Cardiac muscle cell (in vitro differentiated cells and primary cell): ENCODE measurements around the gene RBP3. TPM values are rescaled to one million over a fixed set of nuclear protein-coding genes. Genes with fewer than 3 reads are reported as not detected.

Experiments
- DNase-seq, 2 donors: peaks; one replicate each; pipeline versions ENCODE4 v3.0.0 to v3.0.0-alpha.2; 2010 to 2017; ENCODE audit warnings: low read depth in 1 of 2, low spot score in 1 of 2
- H3K27ac ChIP-seq: fragments of 200-600 bp; sonication (generic); 2 replicates; pipeline ENCODE4 v1.5.1; 2016
- H3K27me3 ChIP-seq: fragments of 200-600 bp; sonication (generic); 2 replicates; pipeline ENCODE4 v1.6.0; 2016; ENCODE audit warnings: control low read depth
- H3K36me3 ChIP-seq: fragments of 200-600 bp; sonication (generic); 2 replicates; pipeline ENCODE4 v1.5.1; 2016; ENCODE audit warnings: control low read depth
- H3K4me1 ChIP-seq: fragments of 200-600 bp; sonication (generic); 2 replicates; pipeline ENCODE4 v1.8.1; 2017; ENCODE audit warnings: low read depth, mild to moderate bottlenecking, mixed run types
- H3K4me3 ChIP-seq: fragments of 200-600 bp; sonication (generic); 2 replicates; pipeline ENCODE4 v1.5.1; 2016; ENCODE audit warnings: mild to moderate bottlenecking
- H3K9me3 ChIP-seq: fragments of 200-600 bp; sonication (generic); 2 replicates; pipeline ENCODE4 v1.5.1; 2017; ENCODE audit warnings: low read depth, mild to moderate bottlenecking, control low read depth
- CTCF ChIP-seq: IDR thresholded peaks from 2 replicates; pipeline ENCODE4 v1.5.1; 2012; ENCODE audit warnings: low read depth, mild to moderate bottlenecking, low read length
- polyA plus RNA-seq: library from polyadenylated mRNA; unstranded; fragments of >200 nt; fragmentation: Nextera tagmentation; extraction: Ambion mirVana; gene quantifications from 2 replicates; pipeline ENCODE4 v1.2.1, GENCODE V29; 2016
- total RNA-seq: library from RNA; depleted of rRNA; stranded (reverse); fragments of >200 nt; gene quantifications from 2 replicates; pipeline ENCODE4 v1.2.3, GENCODE V29; 2016

Gene RBP3
- total and polyA plus RNA-seq, 2 experiments from 2014 or later, result not detected

GRCh38 chr10:47364366-47364765 is 16.2 kb downstream of the RBP3 start:
- no peaks in the 10 kb centered on the region for H3K27me3 ChIP-seq
- no peaks in the 10 kb centered on the region for H3K9me3 ChIP-seq
- H3K27ac ChIP-seq, result no peak overlapping the region
- H3K4me1 ChIP-seq, result peaks cover 4% of the 10 kb centered on the region
- H3K36me3 ChIP-seq, result no peaks in the 10 kb centered on the region
- no peak for TF ChIP-seq CTCF
- DNase-seq, result no peak
- H3K4me3 ChIP-seq, result no peak overlapping the region

GRCh38 chr10:47364911-47365310 is 16.7 kb downstream of the RBP3 start:
- TF ChIP-seq CTCF, result no peak
- Histone ChIP-seq H3K27ac (no peak overlapping the region), H3K36me3 (no peaks in the 10 kb centered on the region), H3K4me1 (peaks cover 4% of the 10 kb centered on the region), H3K9me3 (no peaks in the 10 kb centered on the region), H3K4me3 (no peak overlapping the region), H3K27me3 (no peaks in the 10 kb centered on the region)
- DNase-seq, result no peak

- no peaks in the 10 kb centered on the region for H3K36me3 ChIP-seq
- DNase-seq, result no peak
- H3K9me3 ChIP-seq, result no peaks in the 10 kb centered on the region
- H3K27me3 ChIP-seq, result no peaks in the 10 kb centered on the region
- H3K27ac ChIP-seq, result no peak overlapping the region
- TF ChIP-seq CTCF, result no peak
- no peak overlapping the region for H3K4me3 ChIP-seq
- peaks cover 4% of the 10 kb centered on the region for H3K4me1 ChIP-seq
These were observed 17.4 kb downstream of the RBP3 start for GRCh38 chr10:47365431-47366180.

- H3K4me3 ChIP-seq, result no peak overlapping the region
- no peak overlapping the region for H3K27ac ChIP-seq
- TF ChIP-seq CTCF, result no peak
- DNase-seq, result no peak
- no peaks in the 10 kb centered on the region for H3K27me3 ChIP-seq
- H3K4me1 ChIP-seq, result peaks cover 4% of the 10 kb centered on the region
- no peaks in the 10 kb centered on the region for H3K36me3 ChIP-seq
- H3K9me3 ChIP-seq, result no peaks in the 10 kb centered on the region
These were observed 18.0 kb downstream of the RBP3 start for GRCh38 chr10:47366181-47366631.

GRCh38 chr10:47366731-47367460 is 18.7 kb downstream of the RBP3 start:
- no peak overlapping the region for H3K27ac ChIP-seq
- H3K9me3 ChIP-seq, result no peaks in the 10 kb centered on the region
- H3K4me3 ChIP-seq, result no peak overlapping the region
- H3K4me1 ChIP-seq, result peaks cover 4% of the 10 kb centered on the region
- H3K27me3 ChIP-seq, result no peaks in the 10 kb centered on the region
- no peaks in the 10 kb centered on the region for H3K36me3 ChIP-seq
- TF ChIP-seq CTCF, result no peak
- DNase-seq, result no peak
